Activated CD4-positive, alpha-beta T cell treated with anti-CD3 and anti-CD28 coated beads, Interleukin-2, amount 10 ng/mL, durations not matched to agents 24 days and 14 days (primary cell): Measurements from ENCODE around the gene DISC1. TPM values are rescaled to one million over a fixed set of nuclear protein-coding genes. Genes with fewer than 3 reads are reported as not detected.

ENCODE experiments used
- DNase-seq: peaks from one replicate; pipeline ENCODE4 v3.0.0; 2022
- H3K27ac Mint-ChIP-seq: one replicate; pipeline ENCODE4 v1.8.0; 2022; ENCODE audit warnings: mild to moderate bottlenecking, mixed read lengths
- H3K27me3 Mint-ChIP-seq: one replicate; pipeline ENCODE4 v1.8.0; 2022; ENCODE audit warnings: mixed read lengths
- H3K36me3 Mint-ChIP-seq: one replicate; pipeline ENCODE4 v1.8.0; 2022; ENCODE audit warnings: low read depth, mild to moderate bottlenecking, mixed read lengths
- H3K4me1 Mint-ChIP-seq: one replicate; pipeline ENCODE4 v1.8.0; 2021; ENCODE audit warnings: mixed read lengths
- H3K4me3 Mint-ChIP-seq: one replicate; pipeline ENCODE4 v1.8.0; 2022; ENCODE audit warnings: mild to moderate bottlenecking, moderate library complexity, mixed read lengths
- H3K9me3 Mint-ChIP-seq: one replicate; pipeline ENCODE4 v1.8.0; 2021; ENCODE audit warnings: mixed read lengths
- intact Hi-C: fragments of 100-400 bp; cut with micrococcal nuclease; formaldehyde crosslinking; loops from one replicate; pipeline ENCODE4 v1.15.1; 2023
- total RNA-seq: library from RNA; stranded (reverse); gene quantifications from 2 replicates; pipeline ENCODE4 v1.2.3, GENCODE V29; 2022

DISC1 gene
- total RNA-seq, 1 donor from 2014 or later = 3.1 TPM

GRCh38 chr1:231597971-231598370 lies 28.6 kb upstream of the DISC1 start:
- H3K27ac Mint-ChIP-seq = no peak overlapping the region
- DNase-seq = no peak
- H3K9me3 Mint-ChIP-seq = no peaks in the 10 kb centered on the region
- intact Hi-C loops = no loop called here
- peaks cover 15% of the 10 kb centered on the region for H3K4me1 Mint-ChIP-seq
- no peaks in the 10 kb centered on the region for H3K27me3 Mint-ChIP-seq
- no peaks in the 10 kb centered on the region for H3K36me3 Mint-ChIP-seq
- no peak overlapping the region for H3K4me3 Mint-ChIP-seq

DNA sequence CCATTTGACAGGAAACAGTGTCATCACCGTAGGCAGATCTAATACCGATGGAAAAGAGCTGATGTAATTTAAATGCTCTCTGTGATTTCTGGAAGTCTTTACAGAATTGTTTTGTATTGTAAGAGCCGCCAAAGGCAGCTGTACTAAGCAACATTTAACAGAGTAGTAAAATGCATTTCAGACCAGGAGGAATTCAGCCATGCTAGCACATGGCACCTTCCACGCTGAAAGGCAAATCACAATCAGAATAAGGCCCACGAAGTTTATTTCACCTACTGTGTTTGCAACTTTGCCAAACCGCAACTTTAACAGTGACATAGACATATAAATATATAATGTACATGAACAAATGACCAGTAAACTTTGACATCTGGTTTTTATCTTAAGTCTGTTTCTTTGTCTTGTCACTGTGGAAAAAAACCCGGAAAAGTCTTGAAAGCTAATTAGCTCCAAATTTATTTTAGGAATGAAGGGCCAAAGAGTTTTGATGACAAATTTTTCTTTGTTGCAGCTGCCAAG lies 26.1 kb upstream of the DISC1 start:
- no peak for DNase-seq
- Mint-ChIP-seq H3K27ac (no peak overlapping the region), H3K36me3 (no peaks in the 10 kb centered on the region), H3K27me3 (no peaks in the 10 kb centered on the region), H3K4me1 (peaks cover 23% of the 10 kb centered on the region), H3K9me3 (no peaks in the 10 kb centered on the region), H3K4me3 (no peak overlapping the region)
- intact Hi-C loops = loop anchor here (5.0 to 10.0 kb wide), 3 partner anchors 178 to 356 kb away; partner anchors contain the start of genes EGLN1 and GNPAT

- H3K4me1 Mint-ChIP-seq = peaks cover 12% of the 10 kb centered on the region
- no peak for DNase-seq
- H3K9me3 Mint-ChIP-seq = no peaks in the 10 kb centered on the region
- no peak overlapping the region for H3K27ac Mint-ChIP-seq
- peaks cover 2% of the 10 kb centered on the region for H3K27me3 Mint-ChIP-seq
- intact Hi-C loops = loop anchor here (5.0 to 10.0 kb wide), 3 partner anchors 180 to 357 kb away; partner anchors contain the start of genes EGLN1 and GNPAT
- no peaks in the 10 kb centered on the region for H3K36me3 Mint-ChIP-seq
- H3K4me3 Mint-ChIP-seq = no peak overlapping the region
Observed at GRCh38 chr1:231601824-231602672, 24.5 kb upstream of the DISC1 start.

DNA sequence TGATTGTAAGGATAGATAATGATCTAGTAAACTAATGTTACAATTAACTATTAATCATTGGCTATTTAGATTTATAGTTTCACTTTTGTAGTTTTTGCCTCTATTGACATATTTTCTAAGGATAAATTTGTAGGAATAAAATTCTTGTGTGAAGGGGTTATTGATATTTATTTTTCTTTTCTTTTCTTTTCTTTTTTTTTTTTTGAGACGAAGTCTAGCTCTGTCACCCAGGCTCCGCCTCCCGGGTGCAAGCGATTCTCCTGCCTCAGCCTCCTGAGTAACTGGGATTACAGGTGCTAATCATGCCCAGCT lies 24.0 kb upstream of the DISC1 start:
- Mint-ChIP-seq H3K4me1 (peaks cover 12% of the 10 kb centered on the region), H3K4me3 (no peak overlapping the region), H3K9me3 (no peaks in the 10 kb centered on the region), H3K36me3 (no peaks in the 10 kb centered on the region), H3K27ac (no peak overlapping the region), H3K27me3 (peaks cover 8% of the 10 kb centered on the region)
- intact Hi-C loops = loop anchor here (5.0 to 10.0 kb wide), 3 partner anchors 180 to 358 kb away; partner anchors contain the start of genes EGLN1 and GNPAT
- no peak for DNase-seq

- intact Hi-C loops = loop anchor here (1.0 to 10.0 kb wide), 4 partner anchors 181 to 359 kb away; partner anchors contain the start of genes EGLN1 and GNPAT
- Mint-ChIP-seq H3K4me3 (peak overlapping the region; percentile 89), H3K4me1 (peaks cover 12% of the 10 kb centered on the region), H3K27ac (peak overlapping the region; percentile 65), H3K9me3 (no peaks in the 10 kb centered on the region), H3K27me3 (peaks cover 10% of the 10 kb centered on the region), H3K36me3 (no peaks in the 10 kb centered on the region)
- DNase-seq = peak; percentile 84
Observed at GRCh38 chr1:231603598-231604275, 22.9 kb upstream of the DISC1 start.

DNA sequence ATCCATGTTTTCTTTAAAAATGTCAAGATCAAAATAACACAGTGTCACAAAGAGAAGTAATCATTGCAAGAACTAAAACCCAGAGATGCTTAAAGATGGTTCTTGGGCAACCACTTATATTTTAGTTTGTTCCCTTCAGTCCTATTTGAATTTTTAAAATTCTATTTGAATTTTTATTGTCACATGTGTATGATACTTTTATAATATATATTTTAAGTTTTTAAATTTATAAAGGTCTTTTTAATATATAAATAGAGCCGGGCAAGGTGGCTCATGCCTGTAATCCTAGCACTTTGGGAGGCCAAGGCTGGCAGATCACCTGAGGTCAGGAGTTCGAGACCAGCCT lies 22.3 kb upstream of the DISC1 start:
- Mint-ChIP-seq H3K27ac (no peak overlapping the region), H3K4me3 (no peak overlapping the region)
- no peak for DNase-seq

GRCh38 chr1:231605149-231606100 lies 21.2 kb upstream of the DISC1 start:
- Mint-ChIP-seq H3K4me1 (peaks cover 12% of the 10 kb centered on the region), H3K4me3 (no peak overlapping the region), H3K27ac (no peak overlapping the region), H3K9me3 (no peaks in the 10 kb centered on the region), H3K36me3 (no peaks in the 10 kb centered on the region), H3K27me3 (peaks cover 10% of the 10 kb centered on the region)
- no peak for DNase-seq
- intact Hi-C loops = loop anchor here (10.0 kb wide), 1 partner anchor 361 kb away; the partner anchor contains the start of gene GNPAT

More for the DNA sequence above, 22.3 kb upstream of the DISC1 start:
- H3K27me3 Mint-ChIP-seq = peaks cover 10% of the 10 kb centered on the region
- intact Hi-C loops = loop anchor here (1.0 to 10.0 kb wide), 4 partner anchors 182 to 359 kb away; partner anchors contain the start of genes EGLN1 and GNPAT
- no peaks in the 10 kb centered on the region for H3K9me3 Mint-ChIP-seq
- H3K4me1 Mint-ChIP-seq = peaks cover 12% of the 10 kb centered on the region
- H3K36me3 Mint-ChIP-seq = no peaks in the 10 kb centered on the region

DNA sequence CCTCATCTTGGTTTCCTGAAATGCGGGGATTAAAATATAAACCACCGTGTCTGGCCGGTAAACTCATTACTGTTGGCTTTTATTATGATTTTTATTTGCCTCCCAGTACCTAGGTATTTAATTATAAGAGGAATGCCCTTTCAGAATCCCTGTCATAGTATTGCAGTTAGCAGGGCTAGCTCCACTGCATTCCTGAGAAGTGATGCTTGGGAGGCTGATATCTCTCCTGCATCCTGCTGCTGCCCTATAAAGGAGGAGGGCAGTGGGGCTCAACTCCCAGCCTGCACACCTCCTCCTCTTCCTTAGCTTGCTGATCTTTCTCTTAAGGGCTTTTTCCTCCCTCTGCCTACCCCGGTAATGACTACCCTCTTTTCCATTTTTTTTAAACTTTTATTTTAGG lies 19.9 kb upstream of the DISC1 start:
- H3K36me3 Mint-ChIP-seq = peaks cover 2% of the 10 kb centered on the region
- peaks cover 4% of the 10 kb centered on the region for H3K9me3 Mint-ChIP-seq
- DNase-seq = no peak
- intact Hi-C loops = loop anchor here (10.0 kb wide), 1 partner anchor 362 kb away; the partner anchor contains the start of gene GNPAT
- H3K4me1 Mint-ChIP-seq = peaks cover 21% of the 10 kb centered on the region
- peaks cover 10% of the 10 kb centered on the region for H3K27me3 Mint-ChIP-seq
- no peak overlapping the region for H3K4me3 Mint-ChIP-seq
- no peak overlapping the region for H3K27ac Mint-ChIP-seq

- Mint-ChIP-seq H3K27me3 (peaks cover 10% of the 10 kb centered on the region), H3K4me1 (peaks cover 46% of the 10 kb centered on the region), H3K27ac (no peak overlapping the region), H3K9me3 (peaks cover 18% of the 10 kb centered on the region), H3K4me3 (no peak overlapping the region), H3K36me3 (peaks cover 17% of the 10 kb centered on the region)
- intact Hi-C loops = no loop called here
- no peak for DNase-seq
Observed at GRCh38 chr1:231610388-231610787, 16.2 kb upstream of the DISC1 start.

DNA sequence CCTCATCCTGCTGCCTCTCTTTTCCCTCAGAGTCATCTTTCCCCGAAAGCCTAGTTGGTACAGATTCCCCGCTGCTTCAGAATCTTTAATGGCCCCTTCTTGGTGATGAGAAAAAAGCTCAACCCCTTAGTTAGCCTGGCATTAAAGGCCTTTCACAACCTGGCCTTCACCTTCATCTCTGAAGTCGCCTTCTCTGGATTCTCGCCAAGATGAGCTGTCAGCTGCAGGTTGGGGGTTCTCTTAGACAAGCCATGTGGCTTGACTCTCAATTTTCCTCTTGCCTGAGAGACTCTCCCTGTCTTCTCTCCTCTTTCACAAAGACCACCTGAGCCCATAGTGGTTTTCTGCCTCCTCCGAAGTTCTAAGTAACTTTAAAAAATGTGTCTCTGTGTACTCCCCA lies 15.5 kb upstream of the DISC1 start:
- no peak for DNase-seq
- no peak overlapping the region for H3K4me3 Mint-ChIP-seq
- no peak overlapping the region for H3K27ac Mint-ChIP-seq
- peaks cover 18% of the 10 kb centered on the region for H3K9me3 Mint-ChIP-seq
- H3K36me3 Mint-ChIP-seq = peaks cover 17% of the 10 kb centered on the region
- intact Hi-C loops = no loop called here
- H3K27me3 Mint-ChIP-seq = peaks cover 10% of the 10 kb centered on the region
- H3K4me1 Mint-ChIP-seq = peaks cover 45% of the 10 kb centered on the region

- H3K4me1 Mint-ChIP-seq = peaks cover 45% of the 10 kb centered on the region
- no peak overlapping the region for H3K27ac Mint-ChIP-seq
- intact Hi-C loops = loop anchor here (1.0 to 2.0 kb wide), 2 partner anchors 15 to 338 kb away; partner anchors contain the start of gene DISC1
- DNase-seq = no peak
- peaks cover 22% of the 10 kb centered on the region for H3K9me3 Mint-ChIP-seq
- H3K27me3 Mint-ChIP-seq = peaks cover 12% of the 10 kb centered on the region
- peaks cover 17% of the 10 kb centered on the region for H3K36me3 Mint-ChIP-seq
- peak overlapping the region; percentile 79 for H3K4me3 Mint-ChIP-seq
Observed at GRCh38 chr1:231611851-231612250, 14.7 kb upstream of the DISC1 start.

DNA sequence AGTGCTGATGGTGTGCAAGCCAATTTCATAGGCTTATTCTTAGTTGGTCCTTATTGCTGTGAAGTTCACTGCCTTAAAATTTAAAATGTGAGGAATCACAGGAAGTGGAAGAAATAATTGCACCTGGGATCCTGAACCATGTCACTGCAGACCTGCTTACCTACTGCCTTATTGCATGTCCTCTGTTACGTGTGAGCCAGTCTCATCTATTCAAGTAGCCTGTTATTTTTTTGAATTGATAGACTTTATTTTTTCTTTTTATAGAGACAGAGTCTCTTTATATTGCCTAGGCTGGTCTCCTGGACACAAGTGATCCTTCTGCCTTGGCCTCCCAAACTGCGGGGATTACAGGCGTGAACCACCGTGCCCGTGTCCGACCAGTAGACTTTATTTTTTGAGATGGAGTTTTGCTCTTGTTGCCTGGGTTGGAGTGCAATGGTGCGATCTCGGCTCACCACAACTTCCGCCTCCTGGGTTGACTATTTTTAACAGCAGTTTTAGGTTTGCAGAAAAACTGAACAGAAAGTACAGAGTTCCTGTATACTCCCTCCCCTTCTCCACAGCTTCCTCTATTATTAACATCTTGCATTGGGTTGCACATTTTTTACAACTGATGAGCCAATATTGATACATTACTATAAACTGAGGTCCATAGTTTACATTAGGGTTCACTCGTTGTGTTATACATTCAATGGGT lies 14.0 kb upstream of the DISC1 start:
- H3K9me3 Mint-ChIP-seq = peaks cover 22% of the 10 kb centered on the region
- H3K36me3 Mint-ChIP-seq = peaks cover 17% of the 10 kb centered on the region
- intact Hi-C loops = loop anchor here (1.0 to 2.0 kb wide), 2 partner anchors 14 to 338 kb away; partner anchors contain the start of gene DISC1
- peaks cover 45% of the 10 kb centered on the region for H3K4me1 Mint-ChIP-seq
- peaks cover 8% of the 10 kb centered on the region for H3K27me3 Mint-ChIP-seq
- peak overlapping the region; percentile 79 for H3K4me3 Mint-ChIP-seq
- peak overlapping the region; percentile 86 for H3K27ac Mint-ChIP-seq
- DNase-seq = peak; percentile 89
